NT2/D1 (cell line): Measurements from ENCODE around the gene CFAP300.

ENCODE experiments used
- DNase-seq: peaks from one replicate; pipeline ENCODE4 v3.0.0-alpha.2; 2011; ENCODE audit warnings: low read depth, low spot score
- H3K27me3 ChIP-seq: 2 replicates; pipeline ENCODE4 v1.6.0; 2011; ENCODE audit warnings: mild to moderate bottlenecking; ENCODE audit not compliant: insufficient read length, insufficient read depth
- H3K36me3 ChIP-seq: 2 replicates; pipeline ENCODE4 v1.6.1; 2011; ENCODE audit warnings: mild to moderate bottlenecking, low read length, mixed read lengths; ENCODE audit not compliant: insufficient read depth, insufficient read length
- H3K4me1 ChIP-seq: 2 replicates; pipeline ENCODE4 v1.5.1; 2011; ENCODE audit not compliant: insufficient read depth, insufficient read length
- H3K4me3 ChIP-seq: 2 replicates; pipeline ENCODE4 v1.5.1; 2011; ENCODE audit warnings: low read depth; ENCODE audit not compliant: insufficient read length
- H3K9ac ChIP-seq: 2 replicates; pipeline ENCODE4 v1.6.0; 2011; ENCODE audit warnings: low read depth; ENCODE audit not compliant: insufficient read length
- H3K9me3 ChIP-seq: 2 replicates; pipeline ENCODE4 v1.5.1; 2011; ENCODE audit warnings: mild to moderate bottlenecking, low read length; ENCODE audit not compliant: insufficient read depth
- SUZ12 ChIP-seq: IDR thresholded peaks from 2 replicates; pipeline ENCODE4 v1.6.1; 2011; ENCODE audit not compliant: insufficient read length, insufficient read depth; ENCODE audit errors: extremely low read depth
- YY1 ChIP-seq: IDR thresholded peaks from 2 replicates; pipeline ENCODE4 v1.6.1; 2011; ENCODE audit not compliant: insufficient read length, insufficient read depth
- ZNF274 ChIP-seq: IDR thresholded peaks from 2 replicates; pipeline ENCODE4 v1.6.1; 2011; ENCODE audit warnings: mild to moderate bottlenecking, low read depth, low read length

Gene CFAP300

DNA sequence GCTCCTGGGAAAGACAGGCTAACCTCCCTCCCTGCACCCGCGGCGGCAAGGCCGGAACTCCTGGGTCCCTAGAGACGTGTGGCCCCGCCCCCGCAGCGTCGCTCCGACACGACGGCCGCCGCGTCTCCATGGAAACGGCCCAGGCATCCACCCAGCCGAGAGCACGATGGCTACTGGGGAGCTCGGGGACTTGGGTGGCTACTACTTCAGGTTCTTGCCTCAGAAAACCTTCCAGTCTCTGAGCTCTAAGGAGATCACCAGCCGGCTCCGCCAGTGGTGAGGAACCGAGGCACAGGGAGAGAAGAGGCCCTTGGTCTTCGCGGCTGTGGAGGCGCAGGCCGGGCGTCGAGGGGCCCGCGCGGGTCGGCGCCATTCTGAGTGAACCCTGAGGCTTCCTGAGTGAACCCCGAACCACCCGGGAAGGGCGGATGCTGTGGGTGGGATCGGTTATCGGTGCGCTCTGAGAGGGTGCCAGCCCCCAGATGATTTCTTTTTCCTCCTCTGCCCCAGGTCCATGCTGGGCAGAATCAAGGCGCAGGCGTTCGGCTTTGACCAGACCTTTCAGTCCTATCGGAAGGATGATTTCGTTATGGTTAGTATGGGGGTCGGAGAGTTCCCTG is at the start of gene CFAP300:
TSS of gene CFAP300 (plus strand) at position 133 of the 620 bp plus-strand sequence. CDS start at position 167, 34 bp downstream.
- H3K4me3 ChIP-seq = no peak within 1 kb of the TSS
- DNase-seq = no peak
- H3K9me3 ChIP-seq = no peaks in the 10 kb centered on the region
- no peaks in the 10 kb centered on the region for H3K27me3 ChIP-seq
- no peaks in the 10 kb centered on the region for H3K36me3 ChIP-seq
- no peaks in the 10 kb centered on the region for H3K4me1 ChIP-seq
- H3K9ac ChIP-seq = no peak within 1 kb of the TSS
- no peak for TF ChIP-seq YY1
- no peak for TF ChIP-seq SUZ12
- TF ChIP-seq ZNF274 = no peak

DNA sequence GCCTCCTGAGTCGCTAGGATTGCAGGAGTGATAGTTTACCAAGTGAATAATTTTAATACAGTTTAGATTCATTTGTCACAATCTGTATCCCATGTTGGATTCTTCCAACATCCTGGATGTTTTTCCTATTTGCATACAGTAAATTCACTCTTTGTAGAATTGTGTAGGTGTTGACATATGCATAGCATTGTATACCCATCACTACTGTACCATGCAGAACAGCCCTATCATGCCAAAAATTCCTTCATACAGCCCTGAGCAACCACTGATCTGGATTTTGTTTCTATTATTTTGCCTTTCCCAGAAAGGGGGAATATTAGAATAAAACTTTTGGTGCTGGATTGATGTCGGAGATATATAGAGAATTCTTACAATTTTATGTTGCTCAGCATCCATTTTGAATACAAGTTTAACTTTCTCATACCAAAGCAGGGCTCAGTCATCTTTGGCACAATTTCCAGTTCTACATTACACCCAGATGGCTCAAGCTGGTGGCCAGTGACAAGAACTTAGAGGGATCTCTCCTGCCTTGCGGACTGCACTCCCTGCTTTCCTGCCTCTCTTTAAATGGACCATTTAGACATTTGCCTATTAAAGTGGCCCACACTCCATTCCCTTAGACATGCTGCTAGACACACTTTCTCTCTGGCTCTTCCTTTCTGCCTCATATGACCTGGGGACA is 45.4 kb upstream of the CFAP300 start:
- Histone ChIP-seq H3K27me3 (no peaks in the 10 kb centered on the region), H3K4me1 (no peaks in the 10 kb centered on the region), H3K9ac (no peak overlapping the region), H3K9me3 (no peaks in the 10 kb centered on the region), H3K4me3 (no peak overlapping the region), H3K36me3 (no peaks in the 10 kb centered on the region)
- no peak for DNase-seq
- TF ChIP-seq SUZ12 (no peak), ZNF274 (no peak), YY1 (no peak)

DNA sequence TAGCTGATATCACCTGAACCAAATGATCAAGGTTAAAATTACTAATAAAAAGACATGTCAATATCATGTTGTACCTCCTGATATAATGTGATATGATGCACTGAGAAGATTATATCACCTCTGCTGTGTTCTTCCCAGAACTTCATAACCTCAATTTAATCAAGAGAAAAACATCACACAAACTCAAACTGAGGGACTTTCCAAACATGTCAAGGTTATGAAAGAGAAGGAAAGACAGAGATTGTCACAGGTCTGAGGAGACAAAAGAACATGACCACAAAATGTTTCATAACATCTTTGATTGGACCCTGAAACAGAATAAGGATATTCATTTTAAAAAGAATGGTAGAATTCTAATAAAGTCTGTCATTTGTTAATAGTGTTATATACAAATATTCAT is 43.0 kb upstream of the CFAP300 start:
- no peaks in the 10 kb centered on the region for H3K36me3 ChIP-seq
- H3K9me3 ChIP-seq = no peaks in the 10 kb centered on the region
- no peak for DNase-seq
- TF ChIP-seq SUZ12 (no peak), ZNF274 (no peak), YY1 (no peak)
- no peak overlapping the region for H3K9ac ChIP-seq
- H3K4me3 ChIP-seq = no peak overlapping the region
- no peaks in the 10 kb centered on the region for H3K27me3 ChIP-seq
- no peaks in the 10 kb centered on the region for H3K4me1 ChIP-seq

GRCh38 chr11:102005306-102005705 is 41.9 kb upstream of the CFAP300 start:
- H3K4me3 ChIP-seq = no peak overlapping the region
- H3K4me1 ChIP-seq = no peaks in the 10 kb centered on the region
- H3K36me3 ChIP-seq = no peaks in the 10 kb centered on the region
- H3K9ac ChIP-seq = no peak overlapping the region
- TF ChIP-seq ZNF274 = no peak
- no peak for TF ChIP-seq YY1
- TF ChIP-seq SUZ12 = no peak
- no peaks in the 10 kb centered on the region for H3K9me3 ChIP-seq
- no peaks in the 10 kb centered on the region for H3K27me3 ChIP-seq
- no peak for DNase-seq

GRCh38 chr11:102006835-102007566 is 40.2 kb upstream of the CFAP300 start:
- no peak for TF ChIP-seq YY1
- TF ChIP-seq SUZ12 = no peak
- no peak for TF ChIP-seq ZNF274
- no peaks in the 10 kb centered on the region for H3K4me1 ChIP-seq

GRCh38 chr11:102007567-102008437 is 39.4 kb upstream of the CFAP300 start:
- DNase-seq = no peak
- Histone ChIP-seq H3K9ac (no peak overlapping the region), H3K4me3 (no peak overlapping the region), H3K36me3 (no peaks in the 10 kb centered on the region), H3K4me1 (peaks cover 2% of the 10 kb centered on the region), H3K9me3 (no peaks in the 10 kb centered on the region), H3K27me3 (no peaks in the 10 kb centered on the region)
- TF ChIP-seq ZNF274 = no peak
- TF ChIP-seq SUZ12 = no peak
- TF ChIP-seq YY1 = no peak

More at GRCh38 chr11:102006835-102007566, 40.2 kb upstream of the CFAP300 start:
- no peaks in the 10 kb centered on the region for H3K36me3 ChIP-seq
- no peak for DNase-seq
- H3K9ac ChIP-seq = no peak overlapping the region
- H3K9me3 ChIP-seq = no peaks in the 10 kb centered on the region
- H3K4me3 ChIP-seq = no peak overlapping the region
- no peaks in the 10 kb centered on the region for H3K27me3 ChIP-seq
